Lung (tissue), 12 donors: ENCODE data around the gene DNAJB6. TPM values are rescaled to one million over a fixed set of nuclear protein-coding genes. Genes with fewer than 3 reads are reported as not detected.

Experiments used
- ATAC-seq: fragments of 200-7000 bp; cut with Tn5 transposase; one replicate; pipeline ENCODE4 v1.9.1; 2020; ENCODE audit warnings: moderate number of reproducible peaks; ENCODE audit not compliant: insufficient read depth, low FRiP score
- DNase-seq, 3 donors: peaks; one replicate each; pipeline ENCODE4 v3.0.0-alpha.2; 2013 to 2017
- H3K27ac ChIP-seq, 2 donors: one replicate each; pipeline ENCODE4 v1.5.1; 2013; ENCODE audit warnings: mild to moderate bottlenecking in 2 of 2, moderate library complexity in 2 of 2, control low read depth in 1 of 2, inconsistent platforms in 1 of 2, low read depth in 1 of 2, low read length in 1 of 2
- H3K27me3 ChIP-seq, 3 donors: one replicate each; pipeline ENCODE4 v1.5.1; 2013; ENCODE audit warnings: low read length in 2 of 3; ENCODE audit not compliant: control insufficient read depth in 3 of 3, insufficient read depth in 3 of 3
- H3K36me3 ChIP-seq, 4 donors: one replicate each; pipeline ENCODE4 v1.5.1; 2013; ENCODE audit warnings: low read length in 4 of 4, mild to moderate bottlenecking in 1 of 4, moderate library complexity in 1 of 4; ENCODE audit not compliant: control insufficient read depth in 4 of 4, insufficient read depth in 4 of 4
- H3K4me1 ChIP-seq, 5 donors: one replicate each; pipeline ENCODE4 v1.5.1; 2013; ENCODE audit warnings: low read length in 5 of 5, mild to moderate bottlenecking in 2 of 5, moderate library complexity in 1 of 5; ENCODE audit not compliant: control insufficient read depth in 5 of 5, insufficient read depth in 5 of 5
- H3K4me3 ChIP-seq: one replicate; pipeline ENCODE4 v1.5.1; 2013; ENCODE audit warnings: mild to moderate bottlenecking, control low read depth, moderate library complexity
- H3K9ac ChIP-seq, 2 donors: one replicate each; pipeline ENCODE4 v1.5.1; 2013; ENCODE audit warnings: low read length in 2 of 2, control low read depth in 1 of 2; ENCODE audit not compliant: insufficient read depth in 1 of 2
- H3K9me3 ChIP-seq, 4 donors: one replicate each; pipeline ENCODE4 v1.5.1; 2013; ENCODE audit warnings: low read length in 3 of 4, mild to moderate bottlenecking in 1 of 4, moderate library complexity in 1 of 4; ENCODE audit not compliant: control insufficient read depth in 4 of 4, insufficient read depth in 3 of 4
- WGBS, 2 donors: extraction: QIAGEN DNeasy Blood & Tissue Kit; methylation state at CpG; one replicate each; pipeline ENCODE4 v1.1.7; 2013; 5-methylcytosine and 5-hydroxymethylcytosine counted together
- polyA plus RNA-seq, 2 donors: library from polyadenylated mRNA; stranded (reverse); fragments of 200-250 nt; gene quantifications; one replicate each; pipeline ENCODE4 v1.2.1, GENCODE V29; 2013
- total RNA-seq, 2 donors: library from RNA; depleted of rRNA in 1 of 2; stranded (reverse); fragments of >200 nt in 1 of 2; gene quantifications; one replicate each; pipeline ENCODE4 v1.2.1, GENCODE V29; 2014 to 2021
- TF ChIP-seq, protein P1 (sequence below): IDR thresholded peaks from 2 replicates; pipeline ENCODE4 v1.5.1; 2012; ENCODE audit warnings: mild to moderate bottlenecking; ENCODE audit errors: control extremely low read depth, extremely low read depth
- donor health status: control.
- donor health status: control.
- donor health status: Bipolar disorder and iron deficiency.
- donor health status: healthy.
- donor health status: DM: yes; HTN: yes; CAD: no.

The DNAJB6 gene
- total and polyA plus RNA-seq, 4 donors = 58.1 to 117 (median 83.0) TPM

DNA sequence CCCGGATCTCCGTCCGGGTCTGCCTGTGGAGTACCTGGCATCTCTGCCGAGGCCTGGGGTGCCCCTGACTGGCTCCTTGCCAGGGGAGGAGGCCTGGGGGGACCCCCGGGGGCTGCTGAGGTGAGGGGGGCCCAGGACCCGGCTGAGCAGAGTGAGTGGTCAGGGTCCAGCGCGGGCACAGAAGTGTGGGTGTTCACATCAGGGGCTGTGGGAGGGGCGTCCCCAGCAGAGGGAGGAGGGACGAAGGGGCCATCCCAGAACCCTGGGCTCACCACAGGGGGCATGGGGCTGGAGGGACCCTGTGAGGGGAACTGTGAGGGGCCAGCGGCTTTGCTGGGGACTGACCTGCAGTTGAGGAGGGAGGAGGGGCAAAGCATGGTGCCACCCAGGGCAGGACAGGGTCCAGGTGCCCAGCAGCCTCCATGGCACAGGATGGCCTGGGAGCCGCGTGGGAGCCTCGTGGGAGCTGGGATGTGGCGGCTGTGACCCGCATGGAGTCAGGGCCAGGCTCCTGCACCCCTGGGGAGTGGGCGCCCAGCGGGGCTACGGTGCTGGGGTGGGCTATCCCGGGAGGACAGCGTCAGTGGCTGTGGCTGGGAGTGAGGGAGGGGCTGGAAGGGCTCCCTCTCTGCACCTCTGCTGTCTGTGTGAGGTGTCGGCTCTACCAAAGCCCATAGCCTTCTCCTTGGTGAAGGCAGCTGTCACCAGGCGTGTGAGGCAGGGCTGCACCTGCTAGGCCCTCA is 91.2 kb downstream of the DNAJB6 start:
- Histone ChIP-seq H3K36me3 (no peaks in the 10 kb centered on the region), H3K27me3 (peaks cover 0 to under 1% (median 0%) of the 10 kb centered on the region in 3 donors), H3K4me1 (peaks cover 0 to 4% (median 0%) of the 10 kb centered on the region in 5 donors), H3K9me3 (no peaks in the 10 kb centered on the region), H3K9ac (no peak overlapping the region), H3K27ac (no peak overlapping the region), H3K4me3 (no peak overlapping the region)
- ATAC-seq (no peak), DNase-seq (no peak)
- TF ChIP-seq, protein P1, sequence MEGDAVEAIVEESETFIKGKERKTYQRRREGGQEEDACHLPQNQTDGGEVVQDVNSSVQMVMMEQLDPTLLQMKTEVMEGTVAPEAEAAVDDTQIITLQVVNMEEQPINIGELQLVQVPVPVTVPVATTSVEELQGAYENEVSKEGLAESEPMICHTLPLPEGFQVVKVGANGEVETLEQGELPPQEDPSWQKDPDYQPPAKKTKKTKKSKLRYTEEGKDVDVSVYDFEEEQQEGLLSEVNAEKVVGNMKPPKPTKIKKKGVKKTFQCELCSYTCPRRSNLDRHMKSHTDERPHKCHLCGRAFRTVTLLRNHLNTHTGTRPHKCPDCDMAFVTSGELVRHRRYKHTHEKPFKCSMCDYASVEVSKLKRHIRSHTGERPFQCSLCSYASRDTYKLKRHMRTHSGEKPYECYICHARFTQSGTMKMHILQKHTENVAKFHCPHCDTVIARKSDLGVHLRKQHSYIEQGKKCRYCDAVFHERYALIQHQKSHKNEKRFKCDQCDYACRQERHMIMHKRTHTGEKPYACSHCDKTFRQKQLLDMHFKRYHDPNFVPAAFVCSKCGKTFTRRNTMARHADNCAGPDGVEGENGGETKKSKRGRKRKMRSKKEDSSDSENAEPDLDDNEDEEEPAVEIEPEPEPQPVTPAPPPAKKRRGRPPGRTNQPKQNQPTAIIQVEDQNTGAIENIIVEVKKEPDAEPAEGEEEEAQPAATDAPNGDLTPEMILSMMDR = no peak
- 89 to 94% methylated on average over 20 to 23 of the region's 23 CpGs for WGBS, 2 donors

- DNase-seq (no peak), ATAC-seq (no peak)
- TF ChIP-seq, protein P1 = no peak
- Histone ChIP-seq H3K4me3 (no peak overlapping the region), H3K27ac (no peak overlapping the region), H3K4me1 (peaks cover 0 to 4% (median 0%) of the 10 kb centered on the region in 5 donors), H3K9ac (no peak overlapping the region), H3K36me3 (no peaks in the 10 kb centered on the region), H3K27me3 (peaks cover 0 to 5% (median 1%) of the 10 kb centered on the region in 3 donors), H3K9me3 (no peaks in the 10 kb centered on the region)
- WGBS, 2 donors = 90 to 94% methylated on average over 12 of the region's 12 CpGs
These were observed 91.7 kb downstream of the DNAJB6 start for GRCh38 chr7:157428554-157428945.

DNA sequence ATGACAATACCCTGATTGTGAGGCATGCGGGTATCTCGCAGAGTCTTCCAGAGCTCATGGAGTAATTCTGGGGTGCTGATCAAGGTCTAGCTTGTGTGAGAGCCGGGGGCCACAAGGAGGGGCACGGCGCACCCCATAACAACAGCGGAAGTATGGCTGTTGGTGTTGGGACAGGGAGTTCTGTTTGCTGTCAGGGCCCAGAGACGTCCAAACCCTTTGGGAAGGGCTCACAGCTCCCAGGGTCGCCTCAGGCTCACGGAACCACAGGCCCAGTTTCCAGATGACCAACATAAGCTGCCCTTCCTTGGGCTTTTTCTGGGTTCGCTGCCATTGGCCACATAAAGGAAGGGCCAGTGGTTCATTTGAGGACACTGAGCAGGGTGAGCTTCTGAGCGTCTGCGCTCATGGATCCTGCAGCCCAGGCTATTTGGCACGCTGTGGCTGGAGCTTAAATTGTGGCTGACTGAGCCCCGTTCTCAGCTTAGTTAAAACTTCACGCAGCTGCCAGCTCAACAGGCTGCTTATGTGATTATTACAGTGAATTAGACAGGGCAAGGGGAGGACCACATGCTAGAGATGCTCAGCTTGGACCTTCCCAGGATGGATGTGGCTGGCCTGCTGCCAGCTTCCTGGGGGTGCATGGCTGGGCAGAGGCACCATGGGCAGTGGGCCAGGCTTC is 92.3 kb downstream of the DNAJB6 start:
- 87 to 92% methylated on average over 15 of the region's 15 CpGs for WGBS, 2 donors
- no peak for ATAC-seq
- Histone ChIP-seq H3K9ac (no peak overlapping the region), H3K4me1 (peaks cover 0 to 3% (median 0%) of the 10 kb centered on the region in 5 donors), H3K36me3 (no peaks in the 10 kb centered on the region), H3K27ac (no peak overlapping the region), H3K4me3 (no peak overlapping the region), H3K9me3 (no peaks in the 10 kb centered on the region), H3K27me3 (peaks cover 0 to 6% (median 4%) of the 10 kb centered on the region in 3 donors)
- TF ChIP-seq, protein P1 = no peak
- no peak for DNase-seq
